Activated CD8-positive, alpha-beta memory T cell treated with anti-CD3 and anti-CD28 coated beads for 36 hours (primary cell): ENCODE measurements around the gene G6PC3. TPM values are rescaled to one million over a fixed set of nuclear protein-coding genes. Genes with fewer than 3 reads are reported as not detected.
"Not testable (repeated sequence)": the region's sequence is repeated elsewhere in the genome, so short reads cannot be mapped to it uniquely, and the experiment has no call there.

Experiments used
- CTCF ChIA-PET: fragments of 350-600 bp; sonication (Branson Sonifier 250); formaldehyde crosslinking; loops from one replicate; lab custom pipeline; 2021; ENCODE audit warnings: antibody characterized with exemption; lab: Charles Lee
- POLR2A ChIA-PET: fragments of 350-600 bp; sonication (Branson Sonifier 250); formaldehyde crosslinking; loops from one replicate; lab custom pipeline; 2021; ENCODE audit warnings: antibody characterized with exemption; lab: Charles Lee
- total RNA-seq, 2 experiments: library from RNA; stranded (reverse); gene quantifications; one replicate each; pipeline ENCODE4 v1.2.3, GENCODE V29; 2021

Gene G6PC3
- total RNA-seq, 2 experiments from 2014 or later: 36.5 to 37.8 TPM

DNA sequence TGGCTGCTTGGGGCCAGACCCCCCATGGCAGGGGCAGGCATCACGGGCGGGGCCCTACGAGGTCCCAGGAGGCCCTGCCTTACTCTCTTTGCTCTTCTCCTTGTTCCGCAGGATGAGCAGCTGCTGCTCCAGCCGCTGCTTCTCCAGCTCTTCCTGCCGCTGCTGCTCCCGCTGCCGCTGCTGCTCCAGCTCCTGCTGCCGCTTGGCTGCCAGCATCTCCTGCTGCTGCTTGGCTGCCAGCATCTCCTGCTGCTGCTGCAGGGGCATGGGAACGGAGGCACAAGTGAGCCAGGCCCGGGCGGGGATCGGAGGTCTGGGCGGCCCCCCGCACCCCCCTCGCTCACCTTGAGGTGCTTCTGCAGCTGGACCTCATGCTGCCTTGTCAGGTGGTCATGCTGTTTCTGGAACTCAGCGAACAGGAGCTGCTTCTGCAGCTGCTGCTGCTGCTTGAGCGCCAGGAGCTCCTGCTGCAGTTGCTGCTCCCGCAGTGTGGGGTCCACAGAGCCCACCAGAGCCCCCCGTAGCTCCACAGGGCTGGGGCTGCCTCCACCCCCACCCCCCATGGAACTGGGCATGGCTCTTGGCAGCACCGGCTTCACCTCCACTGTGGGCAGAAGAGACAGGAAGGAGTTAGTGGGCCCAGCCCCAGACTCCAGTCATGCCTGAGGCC lies 22.8 kb downstream of the G6PC3 start:
- ChIA-PET POLR2A (no interaction called here), CTCF (interaction anchor here (1.1 kb wide), 1 partner anchor 9 kb away, joined by 3 read pairs; no protein-coding TSS in a partner anchor)

DNA sequence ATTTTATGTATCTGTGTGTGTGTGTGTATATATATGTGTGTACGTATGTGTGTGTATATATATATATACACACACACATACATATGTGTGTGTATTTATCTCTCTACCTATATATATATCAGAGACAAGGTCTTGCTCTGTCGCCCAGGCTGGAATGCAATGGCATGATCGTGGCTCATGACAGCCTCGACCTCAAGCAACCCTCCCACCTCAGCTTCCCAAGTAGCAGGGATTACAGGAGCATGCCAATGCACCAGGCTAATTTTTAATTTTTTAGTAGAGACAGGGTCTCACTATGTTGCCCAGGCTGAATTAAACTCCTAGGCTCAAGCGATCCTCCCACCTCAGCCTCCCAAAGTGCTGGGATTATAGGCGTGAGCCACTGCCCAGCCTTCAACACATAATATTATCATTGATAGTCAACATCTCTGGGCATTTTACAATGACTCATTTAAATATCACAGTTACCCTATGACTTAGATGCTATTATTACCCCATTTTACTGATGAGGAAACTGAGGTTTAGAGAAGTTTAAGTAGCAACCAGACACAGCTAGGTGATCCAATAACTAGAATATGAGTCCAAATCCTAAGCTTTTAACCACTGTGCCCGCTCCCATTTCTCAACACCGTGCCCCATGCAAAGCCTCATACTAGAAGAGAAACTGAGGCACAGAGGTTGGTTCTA lies 24.3 kb downstream of the G6PC3 start:
- POLR2A ChIA-PET: no interaction called here
- CTCF ChIA-PET: interaction anchor here (0.9 kb wide), 1 partner anchor 11 kb away, joined by 3 read pairs; no protein-coding TSS in a partner anchor

DNA sequence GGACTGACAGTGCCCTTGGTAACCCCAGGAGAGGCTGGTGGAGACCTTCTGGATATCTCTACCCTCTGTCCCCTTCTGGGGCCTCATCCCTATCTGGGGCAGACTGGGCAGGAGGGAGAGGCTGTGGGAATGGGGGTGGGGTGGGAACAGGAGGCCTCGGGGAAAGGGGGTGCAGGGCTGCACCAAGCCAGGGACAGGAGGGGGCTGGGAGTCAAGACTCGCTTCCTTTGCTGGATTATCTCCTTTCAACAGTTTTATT lies 24.8 kb downstream of the G6PC3 start:
- POLR2A ChIA-PET: no interaction called here

DNA sequence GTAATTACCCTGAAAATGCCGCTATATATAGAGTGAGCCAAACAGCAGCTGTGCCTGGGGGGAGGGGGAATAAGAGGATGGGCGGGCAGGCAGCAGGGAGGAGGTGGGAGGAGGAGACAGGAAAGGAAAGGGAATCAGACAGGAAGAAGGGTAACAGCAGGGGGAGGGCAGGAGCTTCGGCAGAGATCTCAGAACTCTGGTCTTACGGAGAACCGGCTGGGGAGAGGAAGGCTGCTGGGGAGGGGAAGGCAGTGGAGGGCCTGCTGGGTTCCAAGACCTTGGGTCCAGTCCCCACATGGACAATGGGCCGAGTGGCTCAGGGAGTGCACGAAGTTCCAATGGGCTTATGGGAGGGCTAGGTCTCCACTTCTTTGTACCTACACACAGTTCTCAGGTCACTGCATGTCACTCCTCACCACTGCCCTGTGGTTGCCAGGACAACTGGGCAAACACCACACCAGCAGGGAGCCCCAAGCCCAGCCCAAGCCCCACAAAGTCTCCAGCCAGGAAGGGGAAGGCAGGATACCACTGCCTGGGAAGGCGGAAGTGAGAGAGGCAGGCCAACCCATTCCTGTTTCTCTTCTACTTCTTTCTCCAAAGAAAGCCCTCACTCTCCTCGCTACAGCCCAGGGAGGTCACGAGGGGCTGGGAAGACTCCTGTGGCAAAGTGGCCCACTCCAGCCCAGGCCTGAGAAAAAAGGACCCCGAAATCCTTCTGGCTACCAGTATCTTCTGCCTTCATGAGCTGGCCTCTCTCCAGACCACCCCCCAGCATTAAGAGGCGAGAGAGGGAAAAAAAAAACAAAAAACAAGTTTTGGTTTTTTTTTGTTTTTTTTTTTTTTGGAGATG lies 25.3 kb downstream of the G6PC3 start:
- POLR2A ChIA-PET: interaction anchor here (0.7 kb wide), 2 partner anchors 150 to 166 kb away, joined by 4 to 6 read pairs; no protein-coding TSS in a partner anchor
- CTCF ChIA-PET: interaction anchor here (0.7 to 1.1 kb wide), 2 partner anchors 20 to 204 kb away, joined by 3 to 4 read pairs; no protein-coding TSS in a partner anchor

More for the DNA sequence above, 24.8 kb downstream of the G6PC3 start:
- CTCF ChIA-PET: no interaction called here

DNA sequence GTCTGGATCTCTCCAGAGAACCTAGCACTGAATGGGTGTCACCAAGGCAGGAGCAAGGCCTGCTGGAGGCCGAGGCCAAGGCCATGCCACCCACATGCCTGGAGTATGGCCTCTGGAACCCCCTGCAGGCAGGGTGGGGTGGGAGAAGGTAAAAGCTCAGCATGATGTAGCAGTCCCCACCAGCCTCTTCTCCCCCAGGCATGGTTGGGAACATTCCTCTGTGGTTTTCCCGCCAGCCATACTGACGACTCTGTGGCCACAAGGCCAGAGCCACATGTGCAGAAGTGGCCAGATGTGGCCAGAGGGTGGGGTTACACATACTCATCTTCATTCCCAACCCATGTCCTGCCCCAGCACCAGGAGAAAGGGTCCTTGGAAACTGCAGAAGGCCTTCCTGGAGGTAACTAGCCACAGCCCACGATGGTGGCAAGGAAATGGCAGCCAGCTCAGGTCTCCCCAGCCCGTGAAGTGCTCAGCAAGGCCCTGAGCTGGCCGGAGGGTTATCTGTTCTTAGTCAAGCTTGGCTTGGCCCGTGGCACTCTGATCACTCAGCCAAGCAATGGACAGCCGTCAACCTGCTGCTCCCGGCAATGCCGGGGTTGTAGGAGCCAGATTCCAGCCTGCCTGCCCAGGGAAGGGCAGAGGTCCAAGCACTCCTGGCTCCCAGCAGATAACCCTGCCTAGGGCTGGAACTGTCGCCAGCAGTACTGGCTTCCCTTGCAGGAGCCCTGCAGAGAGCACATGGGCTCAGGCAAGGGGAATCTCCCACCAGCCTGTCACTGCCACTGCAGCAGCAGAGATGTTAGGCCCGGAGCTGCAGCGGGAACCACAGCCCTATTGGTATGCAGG lies 26.8 kb downstream of the G6PC3 start:
- CTCF ChIA-PET: interaction anchor here (0.6 to 0.9 kb wide), 4 partner anchors 14 to 248 kb away, joined by 3 read pairs; partner anchors contain the start of gene GRN
- POLR2A ChIA-PET: no interaction called here

DNA sequence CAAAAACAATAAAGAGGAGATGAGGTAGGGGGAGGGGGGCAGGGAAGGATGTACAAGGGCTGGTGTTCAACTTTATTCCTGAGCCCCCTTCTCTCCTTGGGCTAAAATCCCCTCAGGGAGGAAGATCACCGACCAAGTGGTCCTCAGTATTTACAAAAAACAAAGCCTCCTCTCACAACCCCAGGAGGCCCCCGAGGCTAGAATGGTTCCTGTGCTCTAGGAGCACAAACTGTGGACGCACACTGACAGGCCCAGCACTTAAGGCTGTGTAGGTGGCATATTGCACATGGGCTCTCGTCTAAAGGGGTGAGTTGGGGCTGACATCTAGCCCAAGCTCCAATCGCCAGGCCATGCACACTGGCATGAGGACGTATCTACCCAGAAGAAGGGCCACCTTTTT lies 31.3 kb downstream of the G6PC3 start:
- CTCF ChIA-PET: interaction anchor here (0.7 kb wide), 1 partner anchor 22 kb away, joined by 3 read pairs; the partner anchor contains the start of gene HDAC5
- POLR2A ChIA-PET: not testable (repeated sequence)

DNA sequence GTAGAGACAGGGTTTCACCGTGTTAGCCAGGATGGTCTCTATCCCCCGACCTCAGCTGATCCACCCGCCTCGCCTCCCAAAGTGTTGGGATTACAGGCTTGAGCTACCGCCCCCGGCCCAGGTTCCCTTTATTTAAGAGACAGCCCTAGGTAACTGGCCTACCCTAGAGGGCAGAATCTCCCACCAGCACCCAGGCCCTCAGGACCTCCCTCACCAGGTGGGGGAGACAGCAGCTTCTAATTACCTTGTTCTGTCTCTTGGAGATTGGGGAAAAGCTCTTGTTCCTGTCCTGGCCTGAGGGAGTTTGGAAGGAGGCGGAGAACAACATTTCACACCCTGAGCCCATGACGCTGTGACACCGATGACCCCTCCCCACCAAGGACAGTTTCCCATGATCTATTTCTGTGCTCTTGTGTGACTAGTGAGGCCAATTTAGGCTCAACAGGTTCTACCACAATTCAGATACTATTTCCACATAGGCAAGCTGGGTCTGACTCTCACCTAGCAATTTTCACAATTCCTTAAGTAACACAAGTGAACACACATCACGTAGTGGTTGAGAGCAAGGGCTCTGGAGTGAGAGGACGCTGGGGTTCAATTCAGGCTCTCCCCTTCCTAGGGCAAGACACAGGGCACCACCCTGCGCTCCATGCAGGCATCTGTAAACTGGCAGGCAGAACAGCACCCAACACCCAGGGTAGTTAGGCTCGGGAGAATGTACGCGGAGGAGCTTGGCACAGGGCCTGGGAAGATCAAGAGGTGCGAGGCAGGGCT lies 32.5 kb downstream of the G6PC3 start:
- POLR2A ChIA-PET: no interaction called here
- CTCF ChIA-PET: interaction anchor here (0.7 to 1.0 kb wide), 2 partner anchors 12 to 676 kb away, joined by 3 read pairs; no protein-coding TSS in a partner anchor

DNA sequence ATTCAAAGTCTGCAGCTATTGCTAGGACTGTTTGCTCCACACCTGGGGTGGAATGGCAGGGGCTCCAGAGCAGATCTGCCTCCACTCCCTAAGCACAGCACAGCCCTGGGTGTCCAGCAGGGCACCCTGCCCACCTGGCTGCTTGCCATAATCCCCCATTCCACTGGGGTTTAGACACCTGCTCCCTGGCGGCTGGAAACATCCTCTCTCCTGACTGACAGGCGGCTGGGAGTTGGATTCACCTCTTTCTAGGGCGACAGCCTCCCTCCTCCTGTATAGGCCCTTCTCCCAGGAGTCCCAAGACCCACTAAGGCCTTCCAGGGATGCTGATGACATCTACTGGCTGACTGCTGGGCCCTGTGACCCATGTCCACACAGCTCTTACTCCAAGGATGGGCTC lies 34.9 kb downstream of the G6PC3 start:
- CTCF ChIA-PET: interaction anchor here (2.0 kb wide), 1 partner anchor 58 kb away, joined by 4 read pairs; no protein-coding TSS in a partner anchor
- POLR2A ChIA-PET: no interaction called here

DNA sequence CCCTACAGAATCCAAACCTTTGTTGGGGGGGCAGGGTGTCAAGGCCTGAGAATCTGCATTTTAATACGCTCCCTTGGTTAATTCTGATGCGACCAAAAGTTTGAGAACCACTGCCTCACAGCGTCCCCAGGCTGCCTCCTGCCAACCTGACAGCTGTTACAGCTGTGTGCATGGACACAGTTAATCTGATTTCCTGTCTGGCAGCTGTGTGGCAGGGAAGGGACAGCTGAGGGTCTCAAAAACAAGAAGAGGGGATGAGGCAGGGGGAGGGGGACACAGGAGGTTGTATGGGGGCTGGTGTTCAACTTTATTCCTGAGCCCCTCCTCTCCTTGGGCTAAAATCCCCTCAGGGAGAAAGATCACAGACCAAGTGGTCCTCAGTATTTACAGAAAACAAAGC lies 35.4 kb downstream of the G6PC3 start:
- ChIA-PET POLR2A (no interaction called here), CTCF (no interaction called here)

DNA sequence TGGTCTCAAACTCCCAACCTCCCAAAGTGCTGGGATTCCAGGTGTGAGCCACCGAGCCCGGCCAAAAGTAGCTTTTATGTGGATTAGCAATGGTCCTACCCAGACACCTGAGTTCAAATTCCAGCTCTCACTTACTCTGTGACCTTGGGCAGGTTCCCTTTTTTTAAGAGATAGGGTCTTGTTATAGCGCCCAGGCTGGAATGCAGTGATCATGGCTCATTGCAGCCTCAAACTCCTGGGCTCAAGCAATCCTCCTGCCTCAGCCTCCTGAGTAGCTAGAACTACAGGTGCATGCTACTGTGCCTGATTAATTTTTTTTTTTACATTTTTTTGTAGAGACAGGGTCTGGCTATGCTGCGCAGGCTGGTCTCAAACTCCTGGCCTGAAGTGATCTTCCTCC lies 36.3 kb downstream of the G6PC3 start:
- CTCF ChIA-PET: interaction anchor here (0.6 kb wide), 1 partner anchor 8 kb away, joined by 3 read pairs; no protein-coding TSS in a partner anchor
- POLR2A ChIA-PET: no interaction called here

DNA sequence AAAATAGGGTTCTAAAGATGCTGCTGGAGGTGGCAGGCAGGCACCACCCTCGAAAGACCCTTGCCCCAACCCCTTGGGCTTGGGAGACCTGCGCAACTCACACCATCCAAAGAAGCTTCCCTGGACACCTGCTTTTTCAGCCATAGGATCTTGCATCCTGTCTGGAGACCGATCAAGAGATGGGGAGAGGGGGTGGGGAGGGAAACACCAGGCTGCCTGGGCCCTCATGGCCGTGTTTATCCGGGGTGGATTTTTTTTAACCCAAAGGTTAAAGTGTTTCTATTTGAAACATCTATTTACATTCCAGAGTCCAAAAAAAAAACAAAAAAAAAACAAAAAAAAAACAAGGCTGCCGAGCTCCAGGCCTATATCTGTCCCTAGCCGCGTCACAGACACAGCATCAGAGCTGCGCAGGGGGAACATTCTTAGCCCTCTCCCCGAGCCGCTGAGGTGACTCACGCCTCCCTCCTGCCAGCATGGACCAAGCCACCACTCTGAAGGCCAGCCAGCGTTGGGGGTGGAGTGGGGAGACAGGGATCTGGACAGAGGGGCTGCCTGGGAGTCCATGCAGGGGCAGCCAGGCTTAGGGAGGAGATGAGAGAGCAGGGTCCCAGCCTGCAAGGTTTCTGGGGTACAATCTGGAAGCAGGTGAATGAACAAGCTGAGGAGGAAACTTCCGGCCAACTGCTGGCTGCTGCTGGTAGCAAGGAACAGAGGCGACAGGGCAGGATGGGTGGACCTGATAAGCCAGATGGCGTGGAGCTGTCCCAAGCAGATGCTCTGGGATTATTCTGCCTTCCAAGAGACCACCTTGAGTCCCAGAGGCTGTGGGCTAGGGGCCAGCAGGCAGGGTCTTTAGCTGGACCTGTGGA lies 38.1 kb downstream of the G6PC3 start:
- ChIA-PET POLR2A (no interaction called here), CTCF (interaction anchor here (0.6 kb wide), 1 partner anchor 37 kb away, joined by 3 read pairs; no protein-coding TSS in a partner anchor)

DNA sequence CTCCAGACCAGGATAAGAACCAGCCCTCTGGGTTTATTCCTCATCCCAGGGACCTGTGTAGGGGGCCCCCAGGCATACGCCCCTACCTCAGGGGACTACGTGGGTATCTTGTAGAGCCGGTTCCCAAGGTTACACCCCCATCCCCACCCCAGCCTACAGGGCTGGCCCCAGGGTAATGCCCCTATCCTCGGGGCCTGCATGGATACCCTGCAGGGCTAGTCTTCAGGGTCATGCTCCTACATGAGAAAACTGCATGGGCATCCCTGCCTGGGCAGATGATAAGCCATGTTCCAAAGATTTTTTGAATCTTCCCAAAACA lies 38.7 kb downstream of the G6PC3 start:
- POLR2A ChIA-PET: no interaction called here
- CTCF ChIA-PET: interaction anchor here (0.6 kb wide), 1 partner anchor 38 kb away, joined by 3 read pairs; no protein-coding TSS in a partner anchor

DNA sequence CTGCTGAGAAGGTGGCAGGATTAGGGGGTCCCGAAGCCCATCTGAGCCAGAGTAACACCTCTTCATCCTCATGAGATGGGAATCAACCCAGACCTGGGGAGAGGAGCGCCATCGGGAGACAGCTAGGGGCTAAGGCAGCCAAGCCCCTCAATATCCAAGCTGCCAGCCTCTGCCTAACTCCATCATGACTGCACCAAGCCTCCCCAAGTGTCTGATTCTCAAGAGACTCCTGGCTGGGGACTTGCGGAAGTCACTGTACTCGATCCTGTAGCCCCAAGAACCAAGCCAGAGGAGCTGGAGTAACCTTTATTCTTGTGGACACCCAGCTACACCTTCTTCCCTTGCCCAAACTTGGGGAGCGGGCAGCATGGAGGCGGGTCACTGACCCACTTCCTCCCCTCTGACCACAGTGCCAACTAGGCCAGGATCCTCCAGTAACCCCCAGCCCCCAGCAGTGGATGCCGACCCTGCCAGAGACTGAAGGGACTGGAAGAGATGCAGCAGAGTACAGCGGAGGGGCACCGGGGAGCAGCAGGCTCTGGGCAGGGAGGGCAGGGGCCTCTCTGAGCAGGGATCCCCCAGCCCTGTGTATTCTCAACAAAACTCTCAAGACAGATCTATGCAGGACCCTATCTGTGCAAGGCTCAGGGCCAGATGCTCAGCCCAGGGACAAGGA lies 39.6 kb downstream of the G6PC3 start:
- POLR2A ChIA-PET: no interaction called here
- CTCF ChIA-PET: no interaction called here

DNA sequence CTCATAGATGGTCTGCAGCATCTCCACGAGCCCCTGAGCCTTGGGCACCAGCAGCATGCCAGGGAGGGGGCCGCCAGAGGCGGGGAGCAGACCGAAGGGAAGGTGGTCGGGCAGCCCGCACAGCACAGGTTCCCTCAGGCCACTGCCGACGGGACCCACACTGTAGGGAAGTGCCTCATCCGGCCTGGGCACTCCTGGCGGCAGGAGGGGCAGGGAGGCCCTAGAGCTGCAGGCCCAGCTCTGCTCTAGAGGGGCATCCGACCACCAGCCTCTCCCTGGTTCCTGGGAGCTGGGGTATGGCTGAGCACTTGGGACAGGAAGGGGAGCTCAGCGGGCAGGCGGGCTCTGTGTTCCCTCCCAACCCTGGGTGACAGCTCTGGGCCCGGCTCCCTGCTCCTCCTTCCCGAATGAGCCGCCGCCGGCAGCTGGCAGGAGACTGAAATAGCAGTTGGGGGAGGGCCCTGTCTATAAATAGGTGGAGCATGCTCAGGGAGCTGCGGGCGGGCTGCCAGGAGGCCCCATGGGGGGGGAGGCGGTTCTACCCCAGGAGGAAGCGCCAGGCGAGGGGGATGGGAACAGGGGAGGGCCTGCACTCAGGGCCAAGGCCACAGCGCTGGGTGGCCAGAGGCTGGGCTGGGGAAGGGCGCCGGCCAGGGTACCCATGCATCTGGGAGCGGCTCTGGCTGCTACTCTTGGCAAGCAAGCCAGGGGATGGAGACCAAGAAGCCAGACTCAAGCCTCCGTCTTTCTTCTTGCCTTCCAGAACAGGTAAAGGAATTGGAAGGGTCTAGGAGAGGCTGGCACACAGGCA lies 40.5 kb downstream of the G6PC3 start:
- ChIA-PET CTCF (interaction anchor here (0.7 to 1.7 kb wide), 2 partner anchors 12 to 87 kb away, joined by 4 to 5 read pairs; partner anchors contain the start of gene HDAC5), POLR2A (interaction anchor here (0.6 kb wide), 1 partner anchor 391 kb away, joined by 3 read pairs; no protein-coding TSS in a partner anchor)

DNA sequence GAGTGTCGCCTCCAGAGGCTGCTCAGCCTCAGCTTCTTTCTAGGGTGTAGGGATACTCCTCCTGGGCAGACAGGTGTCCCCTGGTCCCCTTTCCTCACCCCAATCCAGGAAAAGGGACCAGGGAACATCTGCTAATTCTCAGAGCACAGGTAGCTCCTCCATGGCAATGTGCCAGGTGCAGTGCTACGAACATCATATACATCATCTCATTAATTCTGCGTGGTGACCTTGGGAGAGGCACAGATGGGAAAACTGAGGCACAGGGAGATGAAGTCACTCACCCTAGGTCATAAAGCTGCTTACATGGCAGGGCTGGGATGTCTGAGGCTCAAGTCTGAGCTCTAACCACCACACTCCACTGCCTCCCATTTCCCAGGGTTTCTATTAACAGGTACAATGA lies 41.2 kb downstream of the G6PC3 start:
- CTCF ChIA-PET: interaction anchor here (1.7 kb wide), 1 partner anchor 12 kb away, joined by 4 read pairs; the partner anchor contains the start of gene HDAC5
- POLR2A ChIA-PET: no interaction called here
